Stimulated activated CD4-positive, alpha-beta T cell treated with anti-CD3 and anti-CD28 coated beads, Interleukin-1b, Interleukin-23, amount 100 ng/mL, for 1 hour (primary cell): Measurements from ENCODE around the gene CEACAM21.
A peak's percentile ranks its signal among the peaks of the same experiment; 100 is the strongest.

Experiments
- DNase-seq, 2 donors: peaks; one replicate each; pipeline ENCODE4 v3.0.0-alpha.2; 2020; ENCODE audit warnings: low read depth in 2 of 2

CEACAM21 gene

GRCh38 chr19:41575998-41576397 is at the start of gene CEACAM21:
TSS of gene CEACAM21 (plus strand) at chr19:41576166. CDS start at chr19:41576275, 109 bp downstream.
- no peak for DNase-seq

GRCh38 chr19:41527089-41527488 is 48.9 kb upstream of the CEACAM21 start:
- no peak for DNase-seq

- DNase-seq = no peak
Measured at GRCh38 chr19:41528106-41528505, 47.9 kb upstream of the CEACAM21 start.

GRCh38 chr19:41529484-41530183 is 46.3 kb upstream of the CEACAM21 start:
- no peak for DNase-seq

GRCh38 chr19:41530184-41530534 is 45.8 kb upstream of the CEACAM21 start:
- DNase-seq = no peak

- DNase-seq = no peak
Measured at GRCh38 chr19:41530761-41531301, 45.1 kb upstream of the CEACAM21 start.

GRCh38 chr19:41531438-41532311 is 44.3 kb upstream of the CEACAM21 start:
- DNase-seq = peak; percentile 44 to 54

- DNase-seq = no peak
Measured at GRCh38 chr19:41532526-41532925, 43.4 kb upstream of the CEACAM21 start.

GRCh38 chr19:41533671-41534215 is 42.2 kb upstream of the CEACAM21 start:
- DNase-seq = no peak

- DNase-seq = no peak
Measured at GRCh38 chr19:41535029-41535622, 40.8 kb upstream of the CEACAM21 start.

- no peak for DNase-seq
Measured at GRCh38 chr19:41537789-41538188, 38.2 kb upstream of the CEACAM21 start.

- no peak for DNase-seq
Measured at GRCh38 chr19:41540041-41540695, 35.8 kb upstream of the CEACAM21 start.

GRCh38 chr19:41541990-41542584 is 33.9 kb upstream of the CEACAM21 start:
- peak; percentile 54 to 55 for DNase-seq

GRCh38 chr19:41542622-41543021 is 33.3 kb upstream of the CEACAM21 start:
- no peak for DNase-seq

- no peak for DNase-seq
Measured at GRCh38 chr19:41543582-41543981, 32.4 kb upstream of the CEACAM21 start.

GRCh38 chr19:41545547-41545946 is 30.4 kb upstream of the CEACAM21 start:
- no peak for DNase-seq

- no peak for DNase-seq
Measured at GRCh38 chr19:41546386-41546789, 29.6 kb upstream of the CEACAM21 start.

GRCh38 chr19:41546961-41547360 is 29.0 kb upstream of the CEACAM21 start:
- DNase-seq = no peak

- no peak for DNase-seq
Measured at GRCh38 chr19:41547569-41547968, 28.4 kb upstream of the CEACAM21 start.

GRCh38 chr19:41548047-41548446 is 27.9 kb upstream of the CEACAM21 start:
- DNase-seq = no peak
